A673 (cell line): Measurements from ENCODE around the gene STOX2.

Source experiments
- CTCF ChIP-seq: fragments of 300-800, 200-600 bp; sonication (generic); conservative IDR thresholded peaks from 2 replicates; pipeline ENCODE4 v1.5.1; 2017; ENCODE audit warnings: low read depth, mild to moderate bottlenecking, antibody characterized with exemption, low read length, moderate library complexity, mixed read lengths
- EZH2 ChIP-seq: fragments of 200-600 bp; sonication (generic); IDR thresholded peaks from 2 replicates; pipeline ENCODE4 v1.6.1; 2017; ENCODE audit warnings: borderline replicate concordance, low read depth, mild to moderate bottlenecking, mixed read lengths, antibody characterized with exemption, low read length; ENCODE audit not compliant: poor library complexity, severe bottlenecking

DNA sequence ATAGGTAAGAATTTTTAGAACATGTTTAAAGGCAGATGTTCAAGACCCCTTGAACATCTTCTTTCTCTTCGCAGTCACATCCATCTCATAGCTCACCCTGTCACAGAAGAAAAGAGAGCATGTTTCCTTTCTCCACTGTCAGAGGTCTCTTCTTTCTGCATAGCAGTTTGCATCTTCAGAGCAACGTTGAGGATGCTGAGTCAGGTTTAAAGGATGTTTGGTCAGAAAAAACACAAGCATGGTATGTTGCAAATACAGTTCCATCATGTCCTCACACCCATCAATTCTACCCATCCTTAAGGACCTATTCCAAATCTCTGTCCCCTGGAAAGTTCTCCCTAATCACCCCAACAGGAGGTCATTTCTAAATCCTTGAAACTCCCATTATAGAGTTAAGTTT, 84.8 kb downstream of the STOX2 start:
- TF ChIP-seq CTCF (no peak), EZH2 (no peak)
